HepG2 (cell line): ENCODE measurements around the gene DLG1. TPM values are rescaled to one million over a fixed set of nuclear protein-coding genes. Genes with fewer than 3 reads are reported as not detected.

Experiments used
- FOSL1 ChIP-seq: sonication (generic); formaldehyde crosslinking; IDR thresholded peaks from 2 replicates; pipeline ENCODE4 v1.9.0; 2021; ENCODE audit warnings: missing genetic modification reagents, borderline replicate concordance
- HOXA7 ChIP-seq: sonication (generic); formaldehyde crosslinking; IDR thresholded peaks from 2 replicates; pipeline ENCODE4 v1.8.1; 2022; ENCODE audit warnings: mild to moderate bottlenecking, missing genetic modification reagents, moderate library complexity
- ZNF207 ChIP-seq: fragments of 450-650 bp; IDR thresholded peaks from 2 replicates; pipeline ENCODE4 v1.6.1; 2016; ENCODE audit warnings: antibody characterized with exemption, borderline replicate concordance
- ZNF777 ChIP-seq: sonication (generic); formaldehyde crosslinking; IDR thresholded peaks from 2 replicates; pipeline ENCODE4 v1.4.0; 2020; ENCODE audit warnings: missing genetic modification reagents
- ZNF839 ChIP-seq: sonication (generic); formaldehyde crosslinking; IDR thresholded peaks from 2 replicates; pipeline ENCODE4 v1.4.0; 2020; ENCODE audit warnings: missing genetic modification reagents, mild to moderate bottlenecking, borderline replicate concordance
- polyA plus RNA-seq, 8 experiments: library from polyadenylated mRNA; depleted of rRNA in 3 of 8; stranded (reverse) in 7 of 8; unstranded in 1 of 8; fragments of >200 nt; fragmentation: Illumina TruSeq in 4 of 8; extraction: Trizol in 4 of 8; gene quantifications; 2 replicates each; pipeline versions ENCODE4 v1.2.1 to v1.2.3, GENCODE V29; 2011 to 2016; ENCODE audit warnings: low read depth in 4 of 8, missing spikeins in 1 of 8, mixed read lengths in 1 of 8; ENCODE audit not compliant: insufficient read depth in 1 of 8
- total RNA-seq, 5 experiments: library from RNA; depleted of rRNA; stranded (reverse); fragments of >200 nt; fragmentation: Illumina TruSeq; extraction: Trizol; gene quantifications; 2 replicates each; pipeline ENCODE4 v1.2.3, GENCODE V29; 2016; ENCODE audit warnings: low read depth in 1 of 5
- TF ChIP-seq, protein P1 (sequence below): sonication (generic); formaldehyde crosslinking; IDR thresholded peaks from 2 replicates; pipeline ENCODE4 v1.5.1; 2020; ENCODE audit warnings: mild to moderate bottlenecking, missing genetic modification reagents, moderate library complexity
- TF ChIP-seq, protein P2 (sequence below): sonication (generic); formaldehyde crosslinking; IDR thresholded peaks from 2 replicates; pipeline ENCODE4 v1.4.0; 2020; ENCODE audit warnings: missing genetic modification reagents, mild to moderate bottlenecking, borderline replicate concordance
- TF ChIP-seq, protein P3 (sequence below): sonication (generic); formaldehyde crosslinking; IDR thresholded peaks from 2 replicates; pipeline ENCODE4 v1.4.0; 2020; ENCODE audit warnings: mild to moderate bottlenecking, missing genetic modification reagents

Gene DLG1
- total and polyA plus RNA-seq, 2 of the 13 experiments (the other 11 are each of a cell fraction or from before 2014, with no cell fraction given) = 30.5 to 104 TPM

DNA sequence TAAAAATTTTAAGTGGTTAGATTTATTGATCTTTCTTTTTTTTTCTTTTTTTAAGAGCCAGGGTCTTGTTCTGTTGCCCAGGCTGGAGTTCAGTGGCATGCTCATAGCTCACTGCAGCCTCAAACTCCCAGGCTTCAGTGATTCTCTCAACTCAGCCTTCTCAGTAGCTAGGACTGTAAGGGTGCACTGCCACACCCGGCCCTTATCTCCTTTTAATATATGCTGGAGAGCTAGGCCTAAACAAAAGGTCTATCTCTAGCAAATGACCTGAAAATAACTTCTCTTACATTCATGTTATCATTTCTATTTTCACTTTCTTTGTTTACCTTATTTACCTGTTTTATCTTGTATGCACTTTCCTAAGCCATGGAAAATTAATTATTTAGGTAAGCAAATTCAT, 233.6 kb downstream of the DLG1 start (continued):
- TF ChIP-seq, protein P1, sequence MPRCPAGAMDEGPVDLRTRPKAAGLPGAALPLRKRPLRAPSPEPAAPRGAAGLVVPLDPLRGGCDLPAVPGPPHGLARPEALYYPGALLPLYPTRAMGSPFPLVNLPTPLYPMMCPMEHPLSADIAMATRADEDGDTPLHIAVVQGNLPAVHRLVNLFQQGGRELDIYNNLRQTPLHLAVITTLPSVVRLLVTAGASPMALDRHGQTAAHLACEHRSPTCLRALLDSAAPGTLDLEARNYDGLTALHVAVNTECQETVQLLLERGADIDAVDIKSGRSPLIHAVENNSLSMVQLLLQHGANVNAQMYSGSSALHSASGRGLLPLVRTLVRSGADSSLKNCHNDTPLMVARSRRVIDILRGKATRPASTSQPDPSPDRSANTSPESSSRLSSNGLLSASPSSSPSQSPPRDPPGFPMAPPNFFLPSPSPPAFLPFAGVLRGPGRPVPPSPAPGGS (CRISPR knock-in tag) = no peak
- TF ChIP-seq, protein P2, sequence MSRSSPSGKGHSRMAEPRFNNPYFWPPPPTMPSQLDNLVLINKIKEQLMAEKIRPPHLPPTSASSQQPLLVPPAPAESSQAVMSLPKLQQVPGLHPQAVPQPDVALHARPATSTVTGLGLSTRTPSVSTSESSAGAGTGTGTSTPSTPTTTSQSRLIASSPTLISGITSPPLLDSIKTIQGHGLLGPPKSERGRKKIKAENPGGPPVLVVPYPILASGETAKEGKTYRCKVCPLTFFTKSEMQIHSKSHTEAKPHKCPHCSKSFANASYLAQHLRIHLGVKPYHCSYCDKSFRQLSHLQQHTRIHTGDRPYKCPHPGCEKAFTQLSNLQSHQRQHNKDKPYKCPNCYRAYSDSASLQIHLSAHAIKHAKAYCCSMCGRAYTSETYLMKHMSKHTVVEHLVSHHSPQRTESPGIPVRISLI (CRISPR knock-in tag) = no peak
- TF ChIP-seq, protein P3, sequence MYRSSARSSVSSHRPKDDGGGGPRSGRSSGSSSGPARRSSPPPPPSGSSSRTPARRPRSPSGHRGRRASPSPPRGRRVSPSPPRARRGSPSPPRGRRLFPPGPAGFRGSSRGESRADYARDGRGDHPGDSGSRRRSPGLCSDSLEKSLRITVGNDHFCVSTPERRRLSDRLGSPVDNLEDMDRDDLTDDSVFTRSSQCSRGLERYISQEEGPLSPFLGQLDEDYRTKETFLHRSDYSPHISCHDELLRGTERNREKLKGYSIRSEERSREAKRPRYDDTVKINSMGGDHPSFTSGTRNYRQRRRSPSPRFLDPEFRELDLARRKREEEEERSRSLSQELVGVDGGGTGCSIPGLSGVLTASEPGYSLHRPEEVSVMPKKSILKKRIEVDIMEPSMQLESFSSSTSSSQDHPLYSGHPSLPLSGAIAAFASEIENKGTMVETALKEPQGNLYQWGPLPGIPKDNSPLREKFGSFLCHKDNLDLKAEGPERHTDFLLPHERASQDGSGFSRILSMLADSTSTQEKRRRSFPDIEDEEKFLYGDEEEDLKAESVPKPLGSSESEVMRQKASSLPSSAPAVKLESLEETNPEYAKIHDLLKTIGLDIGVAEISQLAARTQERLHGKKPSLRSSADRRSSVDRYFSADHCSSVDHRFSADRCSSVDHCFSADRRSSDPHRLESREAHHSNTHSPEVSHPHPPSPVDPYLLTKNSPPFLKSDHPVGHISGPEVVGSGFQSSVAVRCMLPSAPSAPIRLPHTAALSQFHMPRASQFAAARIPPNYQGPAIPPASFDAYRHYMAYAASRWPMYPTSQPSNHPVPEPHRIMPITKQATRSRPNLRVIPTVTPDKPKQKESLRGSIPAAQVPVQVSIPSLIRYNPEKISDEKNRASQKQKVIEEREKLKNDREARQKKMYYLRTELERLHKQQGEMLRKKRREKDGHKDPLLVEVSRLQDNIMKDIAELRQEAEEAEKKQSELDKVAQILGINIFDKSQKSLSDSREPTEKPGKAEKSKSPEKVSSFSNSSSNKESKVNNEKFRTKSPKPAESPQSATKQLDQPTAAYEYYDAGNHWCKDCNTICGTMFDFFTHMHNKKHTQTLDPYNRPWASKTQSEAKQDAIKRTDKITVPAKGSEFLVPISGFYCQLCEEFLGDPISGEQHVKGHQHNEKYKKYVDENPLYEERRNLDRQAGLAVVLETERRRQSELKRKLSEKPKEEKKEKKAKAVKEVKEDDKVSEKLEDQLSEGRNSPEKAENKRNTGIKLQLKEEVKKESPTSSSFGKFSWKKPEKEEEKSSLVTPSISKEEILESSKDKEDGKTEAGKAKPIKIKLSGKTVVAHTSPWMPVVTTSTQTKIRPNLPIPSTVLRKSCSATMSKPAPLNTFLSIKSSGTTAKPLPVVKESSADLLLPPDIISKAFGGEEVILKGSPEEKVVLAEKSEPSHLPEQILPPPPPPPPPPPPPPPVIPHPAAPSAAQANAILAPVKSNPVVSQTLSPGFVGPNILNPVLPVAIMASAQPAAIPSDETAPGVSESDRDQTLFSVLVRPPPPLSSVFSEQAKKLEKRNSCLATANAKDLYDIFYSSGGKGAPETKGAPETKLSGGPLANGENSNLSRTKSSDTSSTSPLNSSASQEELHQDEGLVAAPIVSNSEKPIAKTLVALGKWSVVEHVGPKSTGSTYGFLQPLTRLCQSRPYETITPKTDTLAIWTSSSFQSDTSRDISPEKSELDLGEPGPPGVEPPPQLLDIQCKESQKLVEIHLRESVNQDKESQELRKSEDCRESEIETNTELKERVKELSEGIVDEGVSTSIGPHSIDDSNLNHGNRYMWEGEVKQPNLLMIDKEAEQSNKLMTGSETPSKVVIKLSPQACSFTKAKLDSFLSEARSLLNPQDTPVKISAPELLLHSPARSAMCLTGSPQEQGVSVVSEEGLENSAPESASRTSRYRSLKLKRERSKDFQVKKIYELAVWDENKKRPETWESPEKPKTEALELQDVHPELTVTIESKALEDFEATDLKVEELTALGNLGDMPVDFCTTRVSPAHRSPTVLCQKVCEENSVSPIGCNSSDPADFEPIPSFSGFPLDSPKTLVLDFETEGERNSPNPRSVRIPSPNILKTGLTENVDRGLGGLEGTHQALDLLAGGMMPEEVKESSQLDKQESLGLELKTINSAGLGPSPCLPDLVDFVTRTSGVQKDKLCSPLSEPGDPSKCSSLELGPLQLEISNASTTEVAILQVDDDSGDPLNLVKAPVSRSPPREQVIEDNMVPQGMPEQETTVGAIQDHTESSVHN (CRISPR knock-in tag) = no peak
- TF ChIP-seq ZNF839 (CRISPR knock-in tag) (no peak), ZNF777 (CRISPR knock-in tag) (no peak), ZNF207 (no peak), FOSL1 (CRISPR knock-in tag) (no peak), HOXA7 (CRISPR knock-in tag) (no peak)
